ENCODE data around the gene GSTT2B.

DNA sequence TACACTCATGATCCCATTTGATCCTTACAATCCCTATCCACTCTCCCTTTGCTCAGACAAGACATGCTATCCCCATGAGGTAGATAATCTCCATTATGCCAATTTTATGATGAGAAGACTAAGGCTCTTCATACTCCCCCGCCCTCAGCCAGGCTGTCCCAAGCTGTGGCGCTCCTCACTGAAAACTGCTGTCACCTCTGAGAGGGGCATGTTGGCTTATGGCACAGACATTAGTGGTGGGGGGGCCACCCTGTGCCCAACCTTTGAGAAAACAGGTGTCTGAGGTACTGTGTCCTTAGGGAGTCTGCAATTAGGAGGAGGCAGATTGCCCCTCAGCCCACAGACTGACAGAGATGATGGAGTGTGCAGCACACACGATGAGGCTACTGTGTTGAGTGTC is 8.1 kb upstream of the GSTT2B start:
- TF ChIP-seq RAD21 (IDR thresholded peaks at IDR 0.05; ENCODE audit: low read length), result no peak
- TF ChIP-seq TCF12 (IDR thresholded peaks at IDR 0.05), result no peak
- TF ChIP-seq GABPA (IDR thresholded peaks at IDR 0.05; ENCODE audit: low read depth), result no peak
- no peak for TF ChIP-seq CHD2 (IDR thresholded peaks at IDR 0.05; ENCODE audit: low read length, partially characterized antibody)
- TF ChIP-seq, protein P1, sequence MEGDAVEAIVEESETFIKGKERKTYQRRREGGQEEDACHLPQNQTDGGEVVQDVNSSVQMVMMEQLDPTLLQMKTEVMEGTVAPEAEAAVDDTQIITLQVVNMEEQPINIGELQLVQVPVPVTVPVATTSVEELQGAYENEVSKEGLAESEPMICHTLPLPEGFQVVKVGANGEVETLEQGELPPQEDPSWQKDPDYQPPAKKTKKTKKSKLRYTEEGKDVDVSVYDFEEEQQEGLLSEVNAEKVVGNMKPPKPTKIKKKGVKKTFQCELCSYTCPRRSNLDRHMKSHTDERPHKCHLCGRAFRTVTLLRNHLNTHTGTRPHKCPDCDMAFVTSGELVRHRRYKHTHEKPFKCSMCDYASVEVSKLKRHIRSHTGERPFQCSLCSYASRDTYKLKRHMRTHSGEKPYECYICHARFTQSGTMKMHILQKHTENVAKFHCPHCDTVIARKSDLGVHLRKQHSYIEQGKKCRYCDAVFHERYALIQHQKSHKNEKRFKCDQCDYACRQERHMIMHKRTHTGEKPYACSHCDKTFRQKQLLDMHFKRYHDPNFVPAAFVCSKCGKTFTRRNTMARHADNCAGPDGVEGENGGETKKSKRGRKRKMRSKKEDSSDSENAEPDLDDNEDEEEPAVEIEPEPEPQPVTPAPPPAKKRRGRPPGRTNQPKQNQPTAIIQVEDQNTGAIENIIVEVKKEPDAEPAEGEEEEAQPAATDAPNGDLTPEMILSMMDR (IDR thresholded peaks at IDR 0.05), result no peak
- TF ChIP-seq EP300 (IDR thresholded peaks at IDR 0.05; ENCODE audit: borderline replicate concordance in 1 of 2, low read depth in 1 of 2, low read length in 1 of 2), result no peak
